Activated CD4-positive, CD25-positive, alpha-beta regulatory T cell treated with anti-CD3 and anti-CD28 coated beads, Interleukin-2, amount 50 U/mL, for 72 hours (primary cell): ENCODE data around the gene SMIM27.
"Not testable (repeated sequence)": the region's sequence is repeated elsewhere in the genome, so short reads cannot be mapped to it uniquely, and the experiment has no call there.

Source experiments
- DNase-seq: peaks from one replicate; pipeline ENCODE4 v3.0.0; 2021

Gene SMIM27, protein sequence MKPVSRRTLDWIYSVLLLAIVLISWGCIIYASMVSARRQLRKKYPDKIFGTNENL

DNA sequence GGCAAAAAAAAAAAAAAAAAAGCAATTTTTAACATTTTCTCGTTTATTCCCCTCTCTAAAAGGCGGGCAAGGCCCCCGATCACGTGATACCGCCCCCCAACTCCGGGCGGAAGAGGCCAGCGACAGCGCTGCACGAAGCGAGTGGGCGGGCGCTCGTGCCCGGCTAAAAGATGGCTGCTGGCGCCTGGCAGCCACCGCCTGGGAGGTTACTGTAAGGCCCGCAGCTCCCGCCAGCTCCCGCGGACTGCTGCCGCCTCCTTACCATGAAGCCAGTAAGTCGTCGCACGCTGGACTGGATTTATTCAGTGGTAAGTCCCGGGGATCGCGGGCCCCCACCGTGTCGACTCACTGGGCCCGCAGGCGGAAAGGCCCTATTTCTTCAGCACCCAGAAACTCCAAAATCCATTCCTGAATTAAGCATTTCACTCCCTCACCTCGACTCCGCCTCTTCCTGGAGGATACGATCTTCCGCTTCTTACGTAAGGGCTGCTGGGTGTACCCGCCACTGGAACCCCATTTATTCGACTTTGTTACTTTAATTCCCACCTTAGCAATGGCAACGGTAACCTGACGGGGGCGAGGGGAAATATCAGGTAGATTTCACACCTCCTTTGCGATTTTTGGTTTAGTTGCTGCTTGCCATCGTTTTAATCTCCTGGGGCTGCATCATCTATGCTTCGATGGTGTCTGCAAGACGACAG lies at the start of gene SMIM27, which contains the start of gene TOPORS:
SMIM27 (plus strand) TSS at position 156 of the 701 bp plus-strand sequence; CDS start at position 264, 108 bp downstream.
TOPORS (minus strand) TSS at position 415 of the 701 bp plus-strand sequence; CDS start at position 265, 150 bp downstream.
- DNase-seq = peak; percentile 86

DNA sequence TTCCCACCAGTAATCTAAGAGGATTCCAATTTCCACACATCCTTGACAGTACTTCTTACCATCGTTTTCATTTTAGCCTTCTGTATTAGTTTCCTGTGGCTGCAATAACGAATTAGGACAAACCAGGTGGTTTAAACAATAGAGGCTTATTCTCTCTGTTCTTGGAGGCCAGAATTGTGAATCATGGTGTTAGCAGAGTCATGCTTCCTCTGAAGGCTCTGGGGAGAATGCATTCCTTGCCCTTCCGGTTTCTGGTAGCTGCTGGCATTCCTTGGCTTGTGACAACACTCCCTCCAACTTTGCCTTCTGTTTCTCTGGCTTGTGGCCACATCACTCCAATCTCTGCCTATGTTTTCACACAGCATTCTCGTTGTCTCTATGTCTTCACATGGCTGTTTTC lies 49.7 kb upstream of the SMIM27 start:
- DNase-seq = no peak

DNA sequence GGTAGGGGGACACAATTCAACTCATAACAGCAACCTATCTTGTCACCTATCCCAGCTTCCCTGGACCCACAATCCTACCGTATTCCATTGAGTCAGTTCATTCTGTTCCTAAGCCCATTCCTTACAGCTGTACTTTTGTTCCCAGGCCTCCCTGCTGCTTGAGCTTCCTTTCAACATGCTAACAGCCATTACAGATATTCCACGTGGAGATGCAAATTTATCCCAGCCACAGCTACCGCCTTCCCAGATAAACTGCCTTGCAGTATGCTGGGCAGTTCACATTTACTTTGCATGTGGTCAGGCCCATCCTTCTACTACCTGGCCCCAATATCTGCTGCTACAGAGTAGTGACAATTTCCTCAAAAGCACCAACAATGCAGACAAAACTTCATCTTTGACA lies 49.1 kb upstream of the SMIM27 start:
- DNase-seq = no peak

DNA sequence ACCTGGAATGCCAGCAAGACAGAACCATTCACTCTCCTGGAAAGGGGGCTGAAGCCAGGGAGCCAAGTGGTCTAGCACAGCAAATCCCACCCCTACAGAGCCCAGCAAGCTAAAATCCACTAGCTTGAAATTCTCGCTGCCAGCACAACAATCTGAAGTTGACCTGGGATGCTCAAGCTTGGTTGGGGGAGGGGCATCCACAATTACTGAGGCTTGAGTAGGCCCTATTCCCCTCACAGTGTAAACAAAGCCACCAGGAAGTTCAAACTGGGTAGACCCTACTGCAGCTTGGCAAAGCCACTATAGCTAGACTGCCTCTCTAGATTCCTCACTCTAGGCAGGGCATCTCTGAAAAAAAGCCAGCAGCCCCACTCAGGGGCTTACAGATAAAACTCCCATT lies 43.4 kb upstream of the SMIM27 start:
- no peak for DNase-seq

DNA sequence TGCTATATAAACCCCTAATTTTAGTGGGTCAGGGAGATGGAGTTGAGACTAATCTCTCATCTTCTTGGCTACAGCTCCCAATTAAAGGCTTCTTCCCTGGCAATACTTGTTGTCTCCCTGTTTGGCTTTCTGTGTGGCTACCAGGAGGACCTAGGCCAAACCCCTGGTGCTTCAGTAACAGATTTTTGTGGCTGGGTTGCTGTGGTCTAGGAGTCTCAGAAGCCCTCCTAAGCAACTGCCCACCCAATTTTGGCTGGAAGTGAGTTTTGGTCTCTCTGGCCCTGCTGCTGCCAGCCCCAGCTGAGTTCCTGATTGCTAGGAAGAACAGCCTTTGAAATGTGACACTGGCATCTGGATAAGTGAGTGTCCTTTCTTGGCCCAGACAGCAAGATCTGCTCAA lies 35.9 kb upstream of the SMIM27 start:
- no peak for DNase-seq

DNA sequence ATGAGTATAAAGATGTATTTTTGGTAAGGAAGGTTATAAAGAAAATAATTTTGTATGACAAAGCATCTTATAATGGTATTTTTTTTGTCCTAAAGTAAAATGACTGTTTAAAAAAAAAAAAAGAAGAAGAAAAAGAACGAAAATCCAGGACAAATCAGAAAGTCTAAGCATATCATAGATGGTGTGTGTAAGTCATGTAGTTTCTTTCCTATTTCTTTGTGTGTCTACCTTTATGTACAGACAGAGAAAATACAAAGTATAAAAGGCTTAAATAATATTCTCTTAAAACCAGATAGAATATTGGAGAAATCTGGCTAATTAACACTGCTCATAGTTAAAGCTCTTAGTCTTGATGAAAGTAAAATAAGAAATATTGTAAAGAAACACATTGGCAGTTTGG lies 33.9 kb upstream of the SMIM27 start:
- no peak for DNase-seq

DNA sequence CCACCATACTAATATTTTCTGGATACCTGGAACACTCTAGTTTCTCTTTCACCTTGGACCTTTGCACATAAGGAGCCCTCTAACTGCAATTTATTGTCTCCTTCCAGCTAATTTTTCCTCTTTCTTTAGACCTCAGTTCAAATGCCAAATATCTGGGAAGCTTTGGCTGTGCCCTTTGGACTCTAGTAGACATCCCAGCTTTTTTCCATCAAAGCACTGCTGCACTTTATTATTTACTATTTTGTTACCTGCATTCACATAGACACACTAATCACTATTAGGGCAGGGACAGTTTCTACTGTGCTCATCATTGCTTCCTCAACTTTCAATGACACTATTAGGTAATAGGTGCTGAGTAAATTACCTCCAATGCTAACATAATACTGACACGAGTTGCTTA lies 28.2 kb upstream of the SMIM27 start:
- no peak for DNase-seq

DNA sequence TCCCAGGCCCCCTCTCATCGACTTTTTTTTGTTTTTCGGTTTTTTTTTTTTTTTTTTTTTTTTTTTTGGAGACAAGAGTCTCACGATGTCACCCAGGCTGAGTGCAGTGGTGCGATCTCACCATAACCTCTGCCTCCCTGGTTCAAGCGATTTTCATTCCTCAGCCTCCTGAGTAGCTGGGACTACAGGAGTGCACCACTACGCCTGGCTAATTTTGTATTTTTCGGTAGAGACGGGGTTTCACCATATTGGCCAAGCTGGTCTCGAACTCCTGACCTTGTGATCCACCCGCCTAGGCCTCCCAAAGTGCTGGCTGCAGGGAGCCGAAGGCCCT lies 27.6 kb upstream of the SMIM27 start:
- DNase-seq = not testable (repeated sequence)

DNA sequence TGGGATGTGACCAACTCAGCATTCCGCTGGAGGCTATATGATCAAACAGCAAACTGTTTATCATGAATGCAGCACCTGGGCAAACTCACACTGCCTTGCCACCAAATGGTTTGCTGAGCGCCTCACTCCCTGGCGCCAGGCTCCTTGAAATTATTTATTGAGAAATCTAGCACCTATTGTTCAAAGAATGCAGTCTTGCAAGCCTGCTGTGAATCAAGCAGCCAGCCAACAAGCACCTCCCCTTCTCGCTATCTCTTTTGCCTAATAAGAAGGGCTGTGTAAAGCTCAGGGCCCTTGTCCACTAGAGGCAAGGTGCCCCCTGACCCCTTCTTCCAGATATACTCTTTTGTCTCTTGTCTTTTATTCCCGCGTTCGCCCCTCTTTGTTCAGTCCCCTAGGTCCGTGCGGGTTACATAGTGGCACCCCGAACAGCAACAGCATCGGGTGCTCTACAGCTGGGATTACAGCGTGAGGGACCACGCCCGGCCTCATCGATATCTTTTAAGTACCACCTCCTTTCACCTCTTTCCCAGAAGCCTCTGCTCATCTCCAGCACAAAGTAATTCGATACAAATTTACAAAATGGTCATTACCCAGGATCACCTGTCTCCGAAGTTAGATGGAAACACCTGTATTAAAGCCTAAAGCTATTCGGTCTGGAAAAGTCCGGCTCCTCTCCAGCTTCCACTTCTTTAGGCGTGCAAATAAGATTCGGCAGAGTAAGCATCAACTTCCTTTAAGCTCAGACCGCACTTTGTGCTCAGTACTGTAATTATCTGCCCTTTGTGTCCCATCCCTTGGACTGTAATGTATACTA lies 27.0 kb upstream of the SMIM27 start:
- no peak for DNase-seq

DNA sequence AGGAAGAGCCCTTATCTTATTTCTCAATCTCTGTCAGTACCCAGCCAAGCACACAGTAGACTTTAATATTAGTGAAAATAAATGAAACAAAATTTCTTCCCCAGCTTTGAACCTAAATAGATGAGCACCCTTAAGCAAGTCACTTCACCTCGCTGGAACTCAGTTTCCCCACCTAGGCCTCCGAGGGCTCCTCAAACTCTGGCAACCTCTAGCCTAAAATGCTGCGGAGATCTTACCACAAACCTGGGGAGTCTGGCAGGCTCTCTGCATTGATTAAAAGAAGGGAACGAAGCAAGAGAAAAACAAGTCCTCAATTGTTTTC lies 26.5 kb upstream of the SMIM27 start:
- no peak for DNase-seq

DNA sequence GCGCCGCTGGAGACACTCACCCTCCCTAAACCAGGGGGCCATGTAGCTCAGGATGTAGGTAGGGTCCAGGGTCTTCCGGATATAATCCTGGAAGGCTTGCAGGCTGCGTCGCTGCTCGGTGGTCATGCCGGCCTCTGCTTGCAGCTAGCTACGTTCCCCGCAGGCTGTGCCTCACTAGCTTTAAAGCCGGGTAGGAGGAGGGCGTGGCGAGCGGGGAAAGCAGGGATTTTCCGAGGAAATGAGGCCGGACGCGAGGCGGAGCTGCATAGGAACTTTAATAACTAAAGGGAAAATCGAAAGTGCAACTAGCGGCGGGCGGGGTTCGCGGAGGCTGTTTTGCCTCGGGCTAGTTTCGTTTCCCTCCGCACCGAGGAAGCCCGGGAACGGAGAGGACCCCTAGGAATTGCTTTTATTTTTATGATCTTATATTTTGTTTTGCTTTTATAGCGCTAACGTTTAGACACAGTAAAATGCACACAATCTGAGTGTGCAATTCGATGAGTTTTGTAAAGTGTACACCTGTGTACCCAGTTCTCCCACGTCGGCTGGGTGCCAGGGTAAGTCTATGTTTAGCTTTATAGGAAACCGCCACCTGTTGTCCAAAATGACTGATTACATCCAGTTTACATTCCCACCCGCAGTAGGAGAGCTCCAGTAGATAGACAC lies 26.0 kb upstream of the SMIM27 start, which contains the start of gene RIGI:
RIGI (minus strand) TSS at position 156 of the 666 bp plus-strand sequence; CDS start at position 126, 30 bp downstream.
- peak; percentile 71 for DNase-seq

DNA sequence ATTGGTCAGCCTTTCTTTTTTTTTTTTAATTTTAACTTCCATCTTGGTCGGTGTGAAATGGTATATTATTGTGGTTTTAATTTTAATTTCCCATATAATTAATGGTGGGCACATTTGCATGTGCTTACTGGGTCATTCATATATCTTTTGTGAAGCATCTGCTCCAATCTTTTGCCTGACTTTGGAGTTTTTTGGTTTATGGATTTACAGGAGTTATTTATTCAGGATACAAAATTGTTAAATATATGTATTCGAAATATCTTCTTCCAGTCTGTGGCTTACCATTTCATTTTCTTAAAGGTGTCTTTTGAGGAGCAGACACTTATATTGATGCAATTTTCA lies 25.4 kb upstream of the SMIM27 start:
- no peak for DNase-seq

DNA sequence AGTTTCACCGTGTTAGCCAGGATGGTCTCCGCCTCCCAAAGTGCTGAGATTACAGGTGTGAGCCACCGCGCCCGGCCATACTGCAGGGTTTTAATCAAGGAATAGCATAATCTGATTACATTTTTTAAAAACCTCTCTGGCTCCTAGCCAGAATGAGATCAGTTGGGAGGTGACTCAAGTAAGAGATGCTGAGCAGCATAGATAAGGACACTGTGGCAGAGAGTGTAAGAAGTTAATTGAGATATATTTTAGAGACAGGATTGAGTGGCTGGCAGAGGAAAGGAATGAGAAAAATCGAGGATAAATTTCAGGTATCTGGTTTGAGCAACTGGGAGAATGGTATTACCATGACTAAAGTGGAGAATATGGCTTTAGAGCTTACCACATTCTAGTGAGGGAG lies 18.8 kb upstream of the SMIM27 start:
- no peak for DNase-seq

DNA sequence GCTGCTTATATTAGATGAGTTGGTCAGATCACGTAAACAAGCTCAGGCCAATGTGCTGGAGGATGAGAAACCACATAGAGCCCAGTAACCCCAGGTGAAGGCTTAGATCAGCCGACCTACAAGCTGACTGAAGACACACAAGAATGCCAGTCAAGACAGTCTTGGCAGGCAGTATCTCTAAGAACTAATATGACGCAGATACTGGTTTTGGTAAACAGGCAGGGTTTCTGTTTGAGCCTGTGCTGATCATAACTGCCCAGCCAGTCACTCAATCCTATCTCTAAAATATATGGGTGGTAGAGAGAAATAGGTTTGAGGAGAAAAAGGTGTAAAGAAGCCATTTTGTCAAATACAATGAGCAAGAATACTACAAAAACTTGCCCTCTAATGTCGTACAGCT lies 18.3 kb upstream of the SMIM27 start:
- no peak for DNase-seq

DNA sequence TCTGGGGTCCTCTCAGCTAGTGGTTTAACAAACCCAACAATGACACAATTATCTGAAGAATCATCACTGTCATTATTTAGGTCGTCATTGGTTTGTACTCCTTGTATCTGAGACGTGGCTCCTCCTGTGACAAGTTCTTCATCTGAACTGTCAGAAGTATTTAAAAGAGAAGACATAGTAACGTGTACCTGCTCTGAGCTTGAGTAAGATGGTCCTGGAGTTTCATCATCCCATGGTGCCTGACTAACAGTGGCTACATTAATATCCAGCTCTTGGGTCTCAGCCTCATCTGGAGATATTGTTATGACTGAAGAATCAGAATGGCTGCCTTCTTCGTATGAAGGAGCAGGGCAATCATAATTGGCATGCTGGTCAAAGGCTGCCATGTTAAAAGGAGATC lies 9.1 kb upstream of the SMIM27 start:
- no peak for DNase-seq

DNA sequence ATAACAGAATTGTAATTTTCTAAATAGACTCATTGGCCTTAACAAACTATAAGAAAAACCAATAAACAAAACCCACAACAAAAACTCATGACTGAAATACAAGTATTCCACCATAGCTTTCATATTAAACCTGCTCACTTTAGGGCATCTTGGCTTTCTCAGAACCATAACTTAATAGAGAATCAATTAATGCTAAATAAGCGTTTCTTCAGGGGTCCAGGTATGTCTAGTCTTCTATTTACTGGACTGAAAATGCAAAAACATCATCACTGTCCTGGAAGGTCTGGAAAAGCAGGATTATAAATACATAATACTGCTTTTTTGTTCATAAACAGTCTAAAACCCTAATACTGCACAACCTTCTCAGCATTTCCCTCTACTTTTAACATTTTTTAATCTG lies 6.2 kb upstream of the SMIM27 start:
- DNase-seq = no peak

DNA sequence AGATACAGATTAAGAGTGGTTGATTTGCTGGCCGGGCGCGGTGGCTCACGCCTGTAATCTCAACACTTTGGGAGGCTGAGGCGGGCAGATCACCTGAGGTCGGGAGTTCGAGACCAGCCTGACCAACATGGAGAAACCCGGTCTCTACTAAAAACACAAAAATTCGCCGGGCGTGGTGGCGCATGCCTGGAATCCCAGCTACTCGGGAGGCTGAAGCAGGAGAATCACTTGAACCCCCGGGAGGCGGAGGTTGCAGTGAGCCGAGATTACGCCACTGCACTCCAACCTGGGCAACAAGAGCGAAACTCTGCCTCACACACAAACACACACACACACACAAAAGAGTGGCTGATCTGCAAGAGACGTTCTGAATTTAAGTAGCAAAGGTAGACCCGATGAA lies 3.9 kb upstream of the SMIM27 start:
- DNase-seq = not testable (repeated sequence)

DNA sequence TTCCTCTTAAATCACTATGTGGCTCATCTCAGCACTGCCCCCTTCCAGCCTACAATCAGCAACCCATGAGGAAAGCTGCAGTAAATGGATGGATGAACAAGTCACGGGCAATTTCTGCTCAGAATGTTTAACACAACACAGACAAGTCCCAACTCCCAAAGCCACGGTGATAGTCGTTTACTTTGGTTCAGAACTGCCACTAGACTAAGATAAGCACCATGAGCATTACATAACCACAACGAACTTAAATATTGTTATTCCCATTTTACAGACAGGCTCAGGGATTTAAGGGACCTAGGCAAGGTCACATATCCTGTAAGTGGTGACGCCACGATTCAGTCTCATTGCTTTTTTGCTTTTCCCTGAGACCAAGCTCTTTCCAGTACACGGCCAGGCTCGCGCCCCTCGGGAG lies 2.0 kb upstream of the SMIM27 start:
- DNase-seq = no peak

DNA sequence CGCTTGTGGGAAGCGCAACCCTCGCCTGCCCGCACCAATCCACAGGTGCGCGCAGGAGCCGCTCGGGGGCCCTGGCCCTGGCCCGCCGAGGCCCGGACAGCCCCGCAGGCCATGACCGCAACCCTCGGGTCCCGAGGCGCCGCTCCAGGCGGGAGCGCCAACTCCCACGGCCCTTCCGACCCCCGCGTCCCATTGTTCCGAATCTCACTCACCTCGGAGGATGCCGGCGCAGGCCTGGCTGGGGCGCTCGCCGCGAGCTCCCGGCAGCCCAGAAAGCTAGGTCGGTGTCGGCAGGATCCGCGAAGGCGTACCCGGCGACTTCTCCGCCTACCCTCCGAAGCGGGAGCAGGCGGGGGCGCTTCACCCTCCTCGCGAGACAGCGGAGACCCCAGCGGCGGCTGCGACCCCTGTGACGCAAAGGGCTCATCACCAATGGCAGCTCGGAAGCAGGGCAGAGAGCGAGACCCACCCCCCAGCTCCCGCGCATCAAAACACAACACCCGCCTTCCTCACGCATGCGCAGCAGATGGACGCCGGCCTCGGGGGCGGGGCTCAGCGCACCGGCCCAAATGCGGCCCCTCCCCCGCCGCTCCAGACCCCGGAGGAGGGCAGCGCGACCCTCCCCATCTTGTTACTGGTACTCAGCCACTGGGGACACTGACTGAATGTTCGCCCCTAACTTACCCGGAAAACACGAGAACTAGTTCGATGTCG lies 1.4 kb upstream of the SMIM27 start:
- DNase-seq = peak; percentile 90

DNA sequence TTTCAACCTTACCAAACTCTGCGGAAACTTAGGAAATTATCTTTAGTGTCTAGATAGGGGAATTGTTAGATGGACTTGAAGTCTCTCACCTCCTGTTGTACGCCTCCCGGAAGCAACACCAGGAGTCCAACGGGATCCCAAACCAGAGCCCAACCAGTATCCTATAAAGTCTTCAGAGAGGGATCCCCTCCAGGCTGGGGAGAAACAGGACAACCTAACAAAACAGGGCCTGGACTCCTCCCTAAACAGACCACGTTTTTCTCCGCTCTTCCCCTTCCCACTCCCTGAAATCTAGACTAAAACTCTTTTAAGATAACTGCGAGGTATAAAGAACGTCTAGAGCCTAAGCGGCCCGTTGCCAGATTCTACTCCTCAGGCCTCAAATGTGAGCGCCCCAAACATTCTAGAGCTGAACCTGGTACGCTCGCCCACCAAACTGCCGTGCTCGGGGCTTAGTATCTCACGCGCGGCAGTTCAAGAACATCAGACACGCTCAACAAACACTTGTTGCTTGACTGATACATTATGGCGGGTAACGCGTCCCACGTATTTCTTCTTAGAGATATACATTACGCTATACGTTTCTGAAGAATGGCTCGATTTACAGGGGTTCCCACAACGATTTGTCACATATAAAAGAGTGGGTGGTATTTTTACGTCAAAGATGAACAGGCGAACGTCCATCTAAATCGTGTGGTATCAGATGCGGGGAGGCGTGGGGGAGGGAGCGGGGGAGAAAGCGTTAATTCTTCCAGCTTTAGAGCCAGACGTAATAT lies 663 bp upstream of the SMIM27 start:
- peak; percentile 45 for DNase-seq

DNA sequence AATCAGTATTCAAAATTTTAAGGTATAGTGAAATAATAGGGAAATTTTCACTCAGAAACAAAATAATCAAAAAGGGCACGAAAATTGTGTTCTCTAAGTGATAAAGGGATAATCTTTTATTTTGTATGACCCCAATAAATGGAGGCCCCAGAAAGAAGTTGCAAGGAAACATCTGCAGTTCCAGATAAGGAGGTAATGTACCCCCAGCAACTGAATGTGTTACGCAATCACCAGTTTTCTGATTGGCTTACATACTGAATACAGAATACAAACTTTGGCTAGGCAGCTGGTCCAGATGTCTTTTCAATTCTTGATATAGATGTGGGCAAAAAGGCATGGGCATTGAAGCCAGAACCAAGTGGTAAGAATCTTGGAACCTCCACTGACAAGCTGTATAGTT lies 2.0 kb downstream of the SMIM27 start:
- DNase-seq = no peak

DNA sequence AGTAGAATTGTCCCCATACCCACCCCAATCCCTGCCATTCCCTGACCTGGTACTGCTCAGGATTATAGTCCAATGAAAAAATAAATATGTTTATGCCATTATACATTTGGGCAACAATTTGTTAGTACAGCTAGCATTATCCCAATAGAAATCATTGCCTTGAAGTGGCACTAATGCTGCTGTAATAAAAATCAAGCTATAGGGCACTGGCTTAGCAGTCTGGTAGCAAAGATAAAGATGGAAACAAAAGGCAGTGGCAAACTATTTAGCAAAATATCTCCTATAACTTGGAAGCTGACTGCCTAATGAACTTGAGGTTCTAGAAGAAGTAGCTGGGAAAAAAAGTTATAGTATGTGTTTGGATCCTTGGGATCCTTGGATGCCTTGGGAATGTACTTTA lies 2.5 kb downstream of the SMIM27 start:
- DNase-seq = no peak
